Uterus (tissue), 4 donors: Measurements from ENCODE around the gene PROC. TPM values are rescaled to one million over a fixed set of nuclear protein-coding genes. Genes with fewer than 3 reads are reported as not detected.

ENCODE experiments used
- DNase-seq, 2 donors: peaks; one replicate each; pipeline ENCODE4 v3.0.0-alpha.2; 2019 to 2020
- H3K27ac ChIP-seq, 2 donors: fragments of 200-600 bp; sonication (generic); 1 replicate in 1 of 2; 2 replicates in 1 of 2; pipeline ENCODE4 v1.5.1; 2016 to 2018
- H3K27me3 ChIP-seq, 2 donors: fragments of 200-600 bp; sonication (generic); one replicate each; pipeline ENCODE4 v1.5.1; 2018 to 2019; ENCODE audit warnings: control low read depth in 1 of 2
- H3K36me3 ChIP-seq, 2 donors: fragments of 200-600 bp; sonication (generic); one replicate each; pipeline ENCODE4 v1.5.1; 2019; ENCODE audit warnings: control low read depth in 1 of 2
- H3K4me1 ChIP-seq, 2 donors: fragments of 200-600 bp; sonication (generic); one replicate each; pipeline ENCODE4 v1.5.1; 2018 to 2019; ENCODE audit warnings: control low read depth in 1 of 2
- H3K4me3 ChIP-seq, 2 donors: fragments of 200-600 bp; sonication (generic); 1 replicate in 1 of 2; 2 replicates in 1 of 2; pipeline ENCODE4 v1.5.1; 2018 to 2019; ENCODE audit warnings: mild to moderate bottlenecking in 1 of 2
- H3K9me3 ChIP-seq, 2 donors: fragments of 200-600 bp; sonication (generic); one replicate each; pipeline ENCODE4 v1.5.1; 2019; ENCODE audit warnings: control low read depth in 1 of 2
- CTCF ChIP-seq, 4 experiments: fragments of 200-600 bp in 2 of 4; fragments of 450-650 bp in 2 of 4; sonication (generic) in 2 of 4; IDR thresholded peaks; one replicate each; pipeline ENCODE4 v1.5.1; 2016 to 2019; ENCODE audit warnings: antibody characterized with exemption in 4 of 4, mild to moderate bottlenecking in 2 of 4, moderate library complexity in 1 of 4
- POLR2A ChIP-seq, 2 donors: fragments of 450-650 bp; IDR thresholded peaks; one replicate each; pipeline ENCODE4 v1.6.1; 2016; ENCODE audit warnings: antibody characterized with exemption in 2 of 2, mild to moderate bottlenecking in 1 of 2, moderate library complexity in 1 of 2
- intact Hi-C: fragments of 100-400 bp; cut with DNase I; formaldehyde crosslinking; loops from one replicate; pipeline ENCODE4 v1.15.1; 2023; ENCODE audit warnings: low total_unique reads
- total RNA-seq, 4 donors: library from RNA; depleted of rRNA in 3 of 4; stranded (reverse); fragments of >200 nt in 3 of 4; gene quantifications; one replicate each; pipeline versions ENCODE4 v1.1.0 to v1.2.4, GENCODE V29; 2014 to 2023
- donor health status: DM: yes; HTN: yes; CAD: no.

Gene PROC
- total RNA-seq, 4 donors from 2014 or later, result 0.21 TPM; not detected in 3

GRCh38 chr2:127410871-127411652 lies 7.2 kb upstream of the PROC start:
- H3K27ac ChIP-seq, result peak overlapping the region; percentile 53 to 70
- H3K4me3 ChIP-seq, result no peak overlapping the region
- no peaks in the 10 kb centered on the region for H3K27me3 ChIP-seq
- no peak for TF ChIP-seq POLR2A (IDR thresholded peaks at IDR 0.05)
- TF ChIP-seq CTCF (IDR thresholded peaks at IDR 0.05), result no peak
- no peaks in the 10 kb centered on the region for H3K9me3 ChIP-seq
- intact Hi-C loops, result no loop called here
- H3K36me3 ChIP-seq, result no peaks in the 10 kb centered on the region
- DNase-seq, result no peak
- peaks cover 0 to 5% of the 10 kb centered on the region in 2 donors for H3K4me1 ChIP-seq

GRCh38 chr2:127411653-127412369 lies 6.4 kb upstream of the PROC start:
- DNase-seq, result no peak
- H3K4me3 ChIP-seq, result no peak overlapping the region
- H3K9me3 ChIP-seq, result no peaks in the 10 kb centered on the region
- no peaks in the 10 kb centered on the region for H3K36me3 ChIP-seq
- peaks cover 0 to 5% of the 10 kb centered on the region in 2 donors for H3K4me1 ChIP-seq
- TF ChIP-seq CTCF (IDR thresholded peaks at IDR 0.05) (no peak), POLR2A (IDR thresholded peaks at IDR 0.05) (no peak)
- no peaks in the 10 kb centered on the region for H3K27me3 ChIP-seq
- intact Hi-C loops, result no loop called here
- H3K27ac ChIP-seq, result peak overlapping the region in 1 of 2 donors; percentile 70

GRCh38 chr2:127413200-127413599 lies 5.0 kb upstream of the PROC start:
- no peak for DNase-seq
- Histone ChIP-seq H3K9me3 (no peaks in the 10 kb centered on the region), H3K36me3 (no peaks in the 10 kb centered on the region), H3K4me3 (no peak overlapping the region), H3K27me3 (no peaks in the 10 kb centered on the region), H3K4me1 (peaks cover 0 to 4% of the 10 kb centered on the region in 2 donors), H3K27ac (no peak overlapping the region)
- intact Hi-C loops, result no loop called here
- no peak for TF ChIP-seq CTCF (IDR thresholded peaks at IDR 0.05)
- TF ChIP-seq POLR2A (IDR thresholded peaks at IDR 0.05), result no peak

GRCh38 chr2:127413782-127414637 lies 4.2 kb upstream of the PROC start:
- Histone ChIP-seq H3K9me3 (no peaks in the 10 kb centered on the region), H3K27me3 (no peaks in the 10 kb centered on the region), H3K36me3 (no peaks in the 10 kb centered on the region), H3K4me1 (no peaks in the 10 kb centered on the region), H3K27ac (no peak overlapping the region), H3K4me3 (no peak overlapping the region)
- TF ChIP-seq CTCF (IDR thresholded peaks at IDR 0.05) (no peak), POLR2A (IDR thresholded peaks at IDR 0.05) (no peak)
- DNase-seq, result no peak
- intact Hi-C loops, result no loop called here
